Measurements from ENCODE around the gene NAT9. TPM values are rescaled to one million over a fixed set of nuclear protein-coding genes. Genes with fewer than 3 reads are reported as not detected.

NAT9 gene
- total RNA-seq, 1 donor from 2014 or later, result 67.8 TPM

- no peaks in the 10 kb centered on the region for H3K9me3 Mint-ChIP-seq (ENCODE audit: unreplicated experiment)
- no peak for TF ChIP-seq CTCF (IDR thresholded peaks at IDR 0.05; ENCODE audit: partially characterized antibody, unreplicated experiment)
- H3K4me1 Mint-ChIP-seq (ENCODE audit: low read depth, unreplicated experiment), result peaks cover 12% of the 10 kb centered on the region
- no peak overlapping the region for H3K27ac Mint-ChIP-seq (ENCODE audit: unreplicated experiment)
- H3K4me3 Mint-ChIP-seq (ENCODE audit: unreplicated experiment), result no peak overlapping the region
- H3K36me3 Mint-ChIP-seq (ENCODE audit: unreplicated experiment), result no peaks in the 10 kb centered on the region
- DNase-seq, result no peak
- peaks cover 3% of the 10 kb centered on the region for H3K27me3 Mint-ChIP-seq (ENCODE audit: unreplicated experiment)
Observed at GRCh38 chr17:74757931-74758847, 18.0 kb downstream of the NAT9 start.

GRCh38 chr17:74757502-74757901, 18.6 kb downstream of the NAT9 start:
- no peaks in the 10 kb centered on the region for H3K36me3 Mint-ChIP-seq (ENCODE audit: unreplicated experiment)
- no peak for DNase-seq
- H3K27ac Mint-ChIP-seq (ENCODE audit: unreplicated experiment), result no peak overlapping the region
- no peak for TF ChIP-seq CTCF (IDR thresholded peaks at IDR 0.05; ENCODE audit: partially characterized antibody, unreplicated experiment)
- peaks cover 12% of the 10 kb centered on the region for H3K4me1 Mint-ChIP-seq (ENCODE audit: low read depth, unreplicated experiment)
- H3K4me3 Mint-ChIP-seq (ENCODE audit: unreplicated experiment), result no peak overlapping the region
- peaks cover 2% of the 10 kb centered on the region for H3K9me3 Mint-ChIP-seq (ENCODE audit: unreplicated experiment)
- peaks cover 3% of the 10 kb centered on the region for H3K27me3 Mint-ChIP-seq (ENCODE audit: unreplicated experiment)

- H3K27ac Mint-ChIP-seq (ENCODE audit: unreplicated experiment), result no peak overlapping the region
- TF ChIP-seq CTCF (IDR thresholded peaks at IDR 0.05; ENCODE audit: partially characterized antibody, unreplicated experiment), result no peak
- no peaks in the 10 kb centered on the region for H3K36me3 Mint-ChIP-seq (ENCODE audit: unreplicated experiment)
- peaks cover 2% of the 10 kb centered on the region for H3K9me3 Mint-ChIP-seq (ENCODE audit: unreplicated experiment)
- peaks cover 3% of the 10 kb centered on the region for H3K27me3 Mint-ChIP-seq (ENCODE audit: unreplicated experiment)
- H3K4me3 Mint-ChIP-seq (ENCODE audit: unreplicated experiment), result no peak overlapping the region
- DNase-seq, result no peak
- H3K4me1 Mint-ChIP-seq (ENCODE audit: low read depth, unreplicated experiment), result peaks cover 12% of the 10 kb centered on the region
Observed at GRCh38 chr17:74756891-74757290, 19.3 kb downstream of the NAT9 start.

GRCh38 chr17:74755533-74755932, 20.6 kb downstream of the NAT9 start:
- Mint-ChIP-seq H3K27me3 (ENCODE audit: unreplicated experiment) (peaks cover 3% of the 10 kb centered on the region), H3K4me1 (ENCODE audit: low read depth, unreplicated experiment) (peaks cover 9% of the 10 kb centered on the region), H3K27ac (ENCODE audit: unreplicated experiment) (no peak overlapping the region), H3K9me3 (ENCODE audit: unreplicated experiment) (peaks cover 5% of the 10 kb centered on the region), H3K4me3 (ENCODE audit: unreplicated experiment) (no peak overlapping the region), H3K36me3 (ENCODE audit: unreplicated experiment) (no peaks in the 10 kb centered on the region)
- TF ChIP-seq CTCF (IDR thresholded peaks at IDR 0.05; ENCODE audit: partially characterized antibody, unreplicated experiment), result no peak
- no peak for DNase-seq

GRCh38 chr17:74754832-74755231, 21.3 kb downstream of the NAT9 start:
- peaks cover 8% of the 10 kb centered on the region for H3K4me1 Mint-ChIP-seq (ENCODE audit: low read depth, unreplicated experiment)
- H3K9me3 Mint-ChIP-seq (ENCODE audit: unreplicated experiment), result peaks cover 5% of the 10 kb centered on the region
- TF ChIP-seq CTCF (IDR thresholded peaks at IDR 0.05; ENCODE audit: partially characterized antibody, unreplicated experiment), result no peak
- H3K27me3 Mint-ChIP-seq (ENCODE audit: unreplicated experiment), result peaks cover 3% of the 10 kb centered on the region
- H3K36me3 Mint-ChIP-seq (ENCODE audit: unreplicated experiment), result no peaks in the 10 kb centered on the region
- H3K27ac Mint-ChIP-seq (ENCODE audit: unreplicated experiment), result no peak overlapping the region
- DNase-seq, result no peak
- H3K4me3 Mint-ChIP-seq (ENCODE audit: unreplicated experiment), result no peak overlapping the region

All from glutamatergic neuron (in vitro differentiated cells).